Measurements from ENCODE around the gene CEP43.

Gene CEP43

DNA sequence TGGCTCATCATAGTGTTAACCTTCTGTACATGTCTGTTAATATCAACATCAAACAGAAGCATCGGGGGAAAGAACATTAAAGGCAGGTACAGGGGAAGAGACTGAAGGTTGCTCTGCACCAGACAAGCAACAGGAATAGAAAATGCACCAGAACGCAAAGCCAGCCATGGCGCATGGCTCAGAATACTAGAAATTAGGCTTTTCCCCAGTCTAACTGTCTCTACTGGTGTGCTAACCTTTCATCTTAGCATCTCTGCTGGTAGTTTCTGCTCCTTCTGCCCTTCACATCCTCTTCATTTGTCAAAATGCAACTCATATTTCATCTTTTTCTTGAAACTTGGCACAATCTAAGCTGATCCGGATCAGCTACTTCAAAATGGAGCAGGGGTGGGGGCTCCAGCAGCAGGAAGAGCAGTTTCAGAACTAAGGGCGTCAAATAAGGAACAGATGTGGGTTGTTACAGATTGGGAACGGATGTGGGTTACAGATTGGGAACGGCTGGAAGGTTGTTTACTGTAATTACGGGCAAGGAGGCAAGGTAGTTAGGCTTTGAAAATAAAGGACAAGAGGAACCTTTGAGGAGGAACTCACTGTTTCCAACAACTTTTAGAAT is 29.7 kb upstream of the CEP43 start:
- no peak for DNase-seq (ENCODE audit: low read depth in 2 of 2)

DNA sequence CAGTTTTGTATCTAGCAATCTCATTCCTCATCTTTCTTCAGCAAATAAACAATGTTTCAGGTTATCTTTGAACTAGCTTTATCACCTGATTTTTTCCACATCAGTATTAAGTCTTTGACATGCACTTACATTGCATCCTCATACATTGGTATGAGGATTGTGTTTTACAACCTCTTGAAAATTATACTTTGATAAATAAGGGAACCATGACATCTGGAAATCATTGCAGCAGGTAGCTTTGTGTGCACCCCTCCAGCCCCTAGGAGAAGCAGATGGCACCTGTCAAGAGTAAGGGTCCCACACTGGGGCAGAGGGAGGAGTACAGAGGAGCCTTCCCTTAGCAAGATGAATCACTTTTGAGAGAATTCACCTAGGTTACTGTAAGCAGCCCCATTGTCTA is 29.1 kb upstream of the CEP43 start:
- DNase-seq (ENCODE audit: low read depth in 2 of 2), result no peak

DNA sequence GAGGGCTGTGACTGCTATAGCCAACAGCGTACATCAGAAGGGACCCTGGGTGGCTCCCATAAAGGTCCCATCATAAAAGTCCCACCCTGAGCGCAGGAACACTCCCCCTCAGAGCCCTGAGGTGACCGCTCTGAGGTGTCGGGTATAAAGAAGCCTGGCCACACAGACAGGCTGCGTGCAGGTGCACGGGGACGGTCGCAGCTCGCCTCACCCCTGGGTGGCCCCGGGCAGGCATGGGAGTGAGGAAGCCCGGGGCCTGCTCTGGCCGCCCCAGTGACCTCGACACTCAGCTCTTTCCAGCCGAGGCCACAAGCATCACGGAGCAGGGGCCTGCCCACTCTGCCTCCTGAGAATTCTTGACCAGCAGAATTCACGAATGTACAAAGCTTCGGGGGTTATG is 28.4 kb upstream of the CEP43 start:
- DNase-seq (ENCODE audit: low read depth in 2 of 2), result no peak

DNA sequence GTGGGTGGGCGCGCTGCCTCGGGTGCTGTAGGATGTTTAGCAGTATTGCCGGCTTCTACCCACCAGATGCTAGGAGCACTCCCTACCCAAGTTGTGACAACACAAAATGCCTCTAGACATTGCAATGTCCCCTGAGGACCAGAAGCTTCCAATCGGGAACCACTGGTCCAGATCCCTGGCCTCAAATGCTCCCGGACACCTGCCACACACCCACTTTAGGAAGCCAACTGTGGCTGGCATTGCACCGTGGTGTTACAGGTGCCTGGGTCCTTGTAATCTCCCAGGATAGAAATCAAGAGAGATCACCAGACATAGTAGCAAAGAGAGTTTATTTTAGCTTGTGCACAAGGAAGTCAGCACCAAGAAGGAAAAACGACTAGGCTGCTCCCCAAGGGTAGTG is 27.9 kb upstream of the CEP43 start:
- no peak for DNase-seq (ENCODE audit: low read depth in 2 of 2)

DNA sequence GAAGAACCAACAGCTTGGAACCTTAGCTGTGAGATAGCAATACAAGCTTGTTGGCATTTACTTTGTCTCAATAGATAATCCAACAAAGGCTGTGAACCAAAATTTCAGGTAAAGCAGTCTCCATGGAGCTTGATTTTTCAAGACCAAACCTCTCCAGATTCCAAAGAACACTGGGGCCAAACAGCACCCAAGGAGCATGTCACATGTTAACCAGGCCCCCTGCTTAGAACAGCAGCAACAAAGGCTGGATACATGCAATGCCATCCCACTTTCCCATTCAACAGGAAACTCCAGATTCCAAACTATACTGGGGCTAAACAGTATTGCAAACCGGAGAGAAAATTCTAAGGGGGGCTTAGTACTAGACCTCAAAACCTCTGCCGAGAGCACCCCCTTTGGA is 27.1 kb upstream of the CEP43 start:
- no peak for DNase-seq (ENCODE audit: low read depth in 2 of 2)

GRCh38 chr6:166976636-166977035 is 22.6 kb upstream of the CEP43 start:
- no peak for DNase-seq (ENCODE audit: low read depth in 2 of 2)

DNA sequence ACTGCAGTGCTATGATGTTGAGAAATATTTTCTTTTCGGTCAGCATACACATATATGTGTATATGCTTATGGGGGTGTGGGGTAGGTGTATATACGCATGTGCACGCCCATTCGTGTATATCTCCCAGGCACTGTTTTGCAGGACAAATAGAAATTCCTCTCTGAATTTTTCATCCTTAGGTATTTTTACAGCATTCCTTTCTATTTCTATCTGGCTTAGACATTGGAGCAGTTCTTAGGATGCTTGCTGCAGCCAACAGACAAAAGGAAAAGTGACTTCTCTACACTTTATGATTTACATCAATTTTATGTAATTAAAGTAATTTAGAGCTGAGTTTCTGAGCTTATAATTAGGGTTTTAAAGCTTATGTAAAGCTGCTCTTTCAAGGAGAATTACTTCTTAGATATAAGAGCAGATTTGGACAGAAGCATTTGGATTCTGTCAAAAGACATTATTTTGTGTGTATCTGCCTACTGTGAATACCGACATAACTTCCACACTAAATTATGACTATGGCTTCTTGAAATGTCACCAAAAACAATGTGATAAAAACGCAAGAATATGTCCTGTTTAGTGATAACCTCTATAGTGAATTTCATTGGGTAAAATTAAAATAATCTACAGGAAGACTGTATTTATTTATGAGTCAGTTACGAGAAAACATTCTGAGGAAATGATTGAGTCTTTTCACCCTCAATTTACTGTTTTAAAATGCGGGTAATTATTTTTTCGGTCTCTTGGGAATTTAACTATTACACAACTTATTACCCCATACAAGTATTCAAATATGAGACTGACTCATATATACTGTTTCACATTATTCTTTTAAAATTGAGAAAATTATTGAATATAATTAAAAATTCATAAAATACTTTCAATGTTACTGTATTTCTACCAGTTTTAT is 21.3 kb upstream of the CEP43 start:
- DNase-seq (ENCODE audit: low read depth in 2 of 2), result no peak

GRCh38 chr6:166980738-166981137 is 18.5 kb upstream of the CEP43 start:
- DNase-seq (ENCODE audit: low read depth in 2 of 2), result no peak

DNA sequence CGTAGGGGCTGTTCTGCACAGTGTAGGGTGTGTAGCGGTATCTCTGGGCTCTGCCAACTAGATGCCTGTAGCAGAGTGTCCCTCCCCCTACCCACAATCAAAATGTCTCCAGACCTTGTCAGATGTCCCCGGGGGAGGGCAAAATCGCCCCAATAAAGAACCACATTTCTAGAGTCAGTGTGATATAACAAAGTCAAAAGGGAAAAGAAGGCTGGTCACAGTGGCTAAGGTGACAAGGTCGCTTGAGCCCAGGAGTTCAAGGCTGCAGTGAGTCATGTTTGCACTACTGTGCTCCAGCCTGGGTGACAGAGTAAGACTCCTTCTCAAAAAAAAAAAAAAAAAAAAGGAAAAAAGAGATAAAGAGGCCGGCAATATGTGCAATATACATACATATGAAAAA is 11.7 kb upstream of the CEP43 start:
- DNase-seq (ENCODE audit: low read depth in 2 of 2), result no peak

- DNase-seq (ENCODE audit: low read depth in 2 of 2), result no peak
Observed at GRCh38 chr6:166987930-166988329, 11.3 kb upstream of the CEP43 start.

- no peak for DNase-seq (ENCODE audit: low read depth in 2 of 2)
Observed at GRCh38 chr6:166988674-166989201, 10.5 kb upstream of the CEP43 start.

DNA sequence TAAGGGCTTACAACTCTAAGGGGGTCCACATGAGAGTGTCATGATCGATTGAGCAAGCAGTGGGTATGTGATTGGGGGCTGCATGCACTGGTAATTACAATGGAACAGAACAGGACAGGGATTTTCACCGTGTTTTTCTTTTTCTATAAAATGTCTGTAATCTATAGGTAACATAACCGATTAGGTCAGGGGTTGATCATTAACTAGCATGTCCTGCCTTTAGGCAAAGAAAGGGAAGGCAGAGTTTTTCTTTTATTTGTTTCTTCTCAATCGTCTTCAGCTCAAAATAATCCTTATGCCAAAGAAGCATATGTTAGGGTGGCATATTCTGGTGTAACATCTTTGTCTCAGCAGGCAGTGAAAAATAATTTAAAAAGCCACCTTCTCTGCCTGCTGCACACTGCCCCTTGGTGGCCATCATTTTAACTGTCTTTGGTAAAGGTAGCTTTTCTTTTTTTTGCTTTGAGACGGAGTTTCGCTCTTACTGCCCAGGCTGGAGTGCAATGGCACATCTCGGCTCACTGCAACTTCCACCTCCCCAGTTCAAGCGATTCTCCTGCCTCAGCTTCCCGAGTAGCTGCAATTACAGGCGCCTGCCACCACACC is 9.7 kb upstream of the CEP43 start:
- peak in 1 of 2 donors; percentile 37 for DNase-seq (ENCODE audit: low read depth in 2 of 2)

- DNase-seq (ENCODE audit: low read depth in 2 of 2), result no peak
Observed at GRCh38 chr6:166996406-166996805, 2.8 kb upstream of the CEP43 start.

DNA sequence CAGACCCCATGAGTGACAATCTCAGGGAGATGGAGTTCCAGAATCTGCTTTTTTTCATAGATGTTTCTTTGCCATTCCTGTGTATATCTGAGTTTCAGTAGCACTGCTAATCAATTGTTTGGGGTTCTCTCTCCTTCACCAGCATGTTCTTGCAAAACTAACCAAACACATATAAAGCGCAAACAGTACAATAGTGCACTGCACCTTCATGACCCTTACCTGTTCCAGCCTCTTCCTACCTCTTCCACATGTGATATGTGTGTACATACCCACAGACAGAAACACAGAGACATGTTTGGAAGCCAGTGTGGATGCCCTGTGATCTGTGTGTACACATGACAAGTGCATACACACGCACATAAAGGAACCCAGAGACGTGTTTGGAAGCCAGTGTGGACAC is 1.8 kb upstream of the CEP43 start:
- DNase-seq (ENCODE audit: low read depth in 2 of 2), result no peak

- no peak for DNase-seq (ENCODE audit: low read depth in 2 of 2)
Observed at GRCh38 chr6:166997768-166998255, 1.4 kb upstream of the CEP43 start.

DNA sequence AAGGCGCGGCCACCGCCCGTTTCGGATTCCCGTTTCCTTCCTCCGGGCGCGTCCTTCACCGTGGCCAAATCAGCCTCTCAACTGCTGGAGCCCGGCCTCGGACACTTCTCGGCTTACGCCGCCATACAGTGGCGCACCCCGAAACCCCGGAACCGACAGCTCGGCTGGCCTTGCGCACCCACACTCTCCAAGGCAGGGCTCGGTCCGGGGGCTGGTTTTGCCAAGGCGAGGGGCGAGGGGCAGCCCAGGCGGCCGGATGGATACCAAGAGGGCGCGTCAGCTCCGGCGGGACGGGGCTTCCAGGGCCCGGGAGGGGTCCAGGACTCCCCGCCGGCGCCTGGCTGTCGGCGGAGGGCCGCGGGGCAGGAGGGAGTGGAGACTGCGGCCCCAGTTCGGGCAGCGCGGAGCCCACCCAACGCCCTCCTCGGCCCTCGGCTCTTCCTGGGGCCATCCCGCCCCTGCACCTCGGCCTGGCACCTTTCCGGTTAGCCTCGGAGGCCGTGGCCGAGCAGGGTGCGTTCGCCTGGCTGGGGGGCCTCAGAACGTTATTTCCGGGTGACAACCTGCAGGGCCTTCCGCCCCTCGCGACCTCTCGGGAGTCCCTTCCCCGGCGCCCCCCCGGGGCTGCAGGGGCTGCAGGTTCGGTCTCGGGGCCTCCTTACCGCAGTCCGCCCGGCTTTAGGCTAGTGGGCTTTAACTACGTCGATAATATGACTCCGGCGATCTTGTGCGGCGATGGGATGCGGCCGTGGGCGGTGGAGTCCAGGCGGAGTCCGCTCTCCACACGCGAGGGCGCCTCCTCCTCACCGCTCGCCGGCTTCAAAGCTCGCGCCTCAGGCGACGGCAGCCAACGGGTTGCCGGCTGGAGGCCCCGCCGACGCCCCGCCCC is 697 bp upstream of the CEP43 start:
- no peak for DNase-seq (ENCODE audit: low read depth in 2 of 2)

DNA sequence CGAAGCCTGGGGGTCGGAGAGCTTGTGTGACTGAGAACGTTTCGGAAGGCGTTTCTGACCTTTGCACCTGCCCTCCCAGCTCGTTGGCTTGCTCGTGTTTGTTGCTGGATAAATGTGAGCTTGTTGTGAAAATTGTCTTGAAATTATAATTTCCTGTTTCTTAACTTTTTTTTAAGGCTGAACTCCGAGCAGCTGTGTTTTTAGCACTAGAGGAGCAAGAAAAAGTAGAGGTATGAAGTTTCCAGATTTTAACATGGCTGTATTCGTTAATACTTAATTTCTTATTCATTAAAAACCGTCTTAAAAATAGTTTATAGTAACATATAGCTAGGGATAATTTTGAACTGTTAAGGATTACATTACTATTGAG is 672 bp downstream of the CEP43 start:
- no peak for DNase-seq (ENCODE audit: low read depth in 2 of 2)

GRCh38 chr6:167000759-167001158 is 1.6 kb downstream of the CEP43 start:
- DNase-seq (ENCODE audit: low read depth in 2 of 2), result no peak

- DNase-seq (ENCODE audit: low read depth in 2 of 2), result no peak
Observed at GRCh38 chr6:167005350-167006159, 6.4 kb downstream of the CEP43 start.

- no peak for DNase-seq (ENCODE audit: low read depth in 2 of 2)
Observed at GRCh38 chr6:167007985-167008384, 8.8 kb downstream of the CEP43 start.

GRCh38 chr6:167013067-167013466 is 13.9 kb downstream of the CEP43 start:
- no peak for DNase-seq (ENCODE audit: low read depth in 2 of 2)

Measured in stimulated activated CD4-positive, alpha-beta T cell treated with anti-CD3 and anti-CD28 coated beads, Interleukin-1b, Interleukin-23, amount 100 ng/mL, for 1 hour (primary cell).